ENCODE measurements around the gene HAPLN3.

Gene HAPLN3

GRCh38 chr15:88890495-88890894 lies 4.8 kb downstream of the HAPLN3 start:
- TF ChIP-seq, protein P1, sequence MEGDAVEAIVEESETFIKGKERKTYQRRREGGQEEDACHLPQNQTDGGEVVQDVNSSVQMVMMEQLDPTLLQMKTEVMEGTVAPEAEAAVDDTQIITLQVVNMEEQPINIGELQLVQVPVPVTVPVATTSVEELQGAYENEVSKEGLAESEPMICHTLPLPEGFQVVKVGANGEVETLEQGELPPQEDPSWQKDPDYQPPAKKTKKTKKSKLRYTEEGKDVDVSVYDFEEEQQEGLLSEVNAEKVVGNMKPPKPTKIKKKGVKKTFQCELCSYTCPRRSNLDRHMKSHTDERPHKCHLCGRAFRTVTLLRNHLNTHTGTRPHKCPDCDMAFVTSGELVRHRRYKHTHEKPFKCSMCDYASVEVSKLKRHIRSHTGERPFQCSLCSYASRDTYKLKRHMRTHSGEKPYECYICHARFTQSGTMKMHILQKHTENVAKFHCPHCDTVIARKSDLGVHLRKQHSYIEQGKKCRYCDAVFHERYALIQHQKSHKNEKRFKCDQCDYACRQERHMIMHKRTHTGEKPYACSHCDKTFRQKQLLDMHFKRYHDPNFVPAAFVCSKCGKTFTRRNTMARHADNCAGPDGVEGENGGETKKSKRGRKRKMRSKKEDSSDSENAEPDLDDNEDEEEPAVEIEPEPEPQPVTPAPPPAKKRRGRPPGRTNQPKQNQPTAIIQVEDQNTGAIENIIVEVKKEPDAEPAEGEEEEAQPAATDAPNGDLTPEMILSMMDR (conservative IDR thresholded peaks at IDR 0.05; ENCODE audit: low read depth, low read length) = no peak
- H3K4me3 ChIP-seq (ENCODE audit: low read depth, low read length) = no peak overlapping the region
- no peak for DNase-seq (ENCODE audit: low read depth)

DNA sequence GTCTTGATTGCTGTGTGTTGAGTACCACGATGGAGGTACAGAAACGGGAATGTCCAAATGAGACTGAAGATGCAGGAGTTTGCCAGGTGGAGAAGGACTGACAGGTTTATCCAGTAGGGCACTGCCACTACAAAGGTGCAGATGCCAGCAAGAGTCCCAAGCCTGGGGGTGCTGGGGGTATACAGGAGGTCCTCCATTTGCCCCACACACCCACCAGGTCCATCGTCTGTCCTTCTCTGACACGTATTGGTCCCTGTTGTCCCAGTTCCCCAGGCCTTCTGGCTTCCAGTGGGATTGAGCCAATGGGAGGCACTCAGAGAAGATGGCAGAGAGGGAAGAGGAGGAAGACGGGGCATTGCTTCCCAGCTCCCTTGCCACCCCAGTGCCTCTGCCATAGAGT lies 6.6 kb downstream of the HAPLN3 start:
- no peak overlapping the region for H3K4me3 ChIP-seq (ENCODE audit: low read depth, low read length)
- no peak for DNase-seq (ENCODE audit: low read depth)
- TF ChIP-seq, protein P1 (conservative IDR thresholded peaks at IDR 0.05; ENCODE audit: low read depth, low read length) = no peak

- DNase-seq (ENCODE audit: low read depth) = no peak
- H3K4me3 ChIP-seq (ENCODE audit: low read depth, low read length) = no peak overlapping the region
- TF ChIP-seq, protein P1 (conservative IDR thresholded peaks at IDR 0.05; ENCODE audit: low read depth, low read length) = no peak
These were observed 8.2 kb downstream of the HAPLN3 start for GRCh38 chr15:88887068-88887580.

- peak; percentile 42 for DNase-seq (ENCODE audit: low read depth)
- TF ChIP-seq, protein P1 (conservative IDR thresholded peaks at IDR 0.05; ENCODE audit: low read depth, low read length) = no peak
These were observed 12.6 kb downstream of the HAPLN3 start for GRCh38 chr15:88882785-88883184.

GRCh38 chr15:88881775-88882174 lies 13.6 kb downstream of the HAPLN3 start:
- DNase-seq (ENCODE audit: low read depth) = no peak
- H3K4me3 ChIP-seq (ENCODE audit: low read depth, low read length) = no peak overlapping the region
- TF ChIP-seq, protein P1 (conservative IDR thresholded peaks at IDR 0.05; ENCODE audit: low read depth, low read length) = no peak

More at GRCh38 chr15:88882785-88883184, 12.6 kb downstream of the HAPLN3 start:
- H3K4me3 ChIP-seq (ENCODE audit: low read depth, low read length) = no peak overlapping the region

- no peak for DNase-seq (ENCODE audit: low read depth)
- H3K4me3 ChIP-seq (ENCODE audit: low read depth, low read length) = no peak overlapping the region
- TF ChIP-seq, protein P1 (conservative IDR thresholded peaks at IDR 0.05; ENCODE audit: low read depth, low read length) = no peak
These were observed 14.2 kb downstream of the HAPLN3 start for GRCh38 chr15:88880944-88881740.
